A673 (cell line): ENCODE measurements around the gene EPN2. TPM values are rescaled to one million over a fixed set of nuclear protein-coding genes. Genes with fewer than 3 reads are reported as not detected.

Source experiments
- BruUV-seq: library from RNA; stranded (reverse); fragments of 400-500 nt; replicated peaks from 2 replicates; lab custom pipeline; 2021; lab: Mats Ljungman, UMichigan
- CTCF ChIA-PET: fragments of 300-600 bp; sonication (Branson Sonifier 250); formaldehyde crosslinking; loops from one replicate; lab custom pipeline; 2022; ENCODE audit warnings: antibody characterized with exemption; lab: Charles Lee
- POLR2A ChIA-PET: fragments of 300-600 bp; sonication (Branson Sonifier 250); formaldehyde crosslinking; loops from one replicate; lab custom pipeline; 2022; ENCODE audit warnings: antibody characterized with exemption; ENCODE audit not compliant: low non-redundant PET; lab: Charles Lee
- DNase-seq: peaks from one replicate; pipeline ENCODE4 v3.0.0-alpha.2; 2015; ENCODE audit warnings: low spot score
- H3K27ac ChIP-seq: fragments of 200-600 bp; sonication (generic); 2 replicates; pipeline ENCODE4 v1.5.1; 2016; ENCODE audit warnings: mixed run types, low read depth, mild to moderate bottlenecking, mixed read lengths, antibody characterized with exemption, low read length; ENCODE audit not compliant: poor library complexity, severe bottlenecking
- H3K27me3 ChIP-seq: fragments of 200-600 bp; sonication (generic); replicated peaks from 2 replicates; pipeline ENCODE4 v1.6.1; 2017; ENCODE audit warnings: mixed run types, low read depth, mild to moderate bottlenecking, mixed read lengths, antibody characterized with exemption, low read length; ENCODE audit not compliant: insufficient read depth, poor library complexity
- H3K36me3 ChIP-seq: fragments of 200-600 bp; sonication (generic); 2 replicates; pipeline ENCODE4 v1.6.1; 2016; ENCODE audit warnings: mixed run types, mild to moderate bottlenecking, mixed read lengths, antibody characterized with exemption, low read length; ENCODE audit not compliant: insufficient read depth, poor library complexity, severe bottlenecking
- H3K4me1 ChIP-seq: fragments of 200-600 bp; sonication (generic); 2 replicates; pipeline ENCODE4 v1.6.1; 2017; ENCODE audit warnings: mixed run types, mild to moderate bottlenecking, mixed read lengths, antibody characterized with exemption, low read length; ENCODE audit not compliant: insufficient read depth, poor library complexity, severe bottlenecking
- H3K4me3 ChIP-seq: fragments of 200-600 bp; sonication (generic); 2 replicates; pipeline ENCODE4 v1.5.1; 2016; ENCODE audit warnings: low read depth, mixed run types, mild to moderate bottlenecking, mixed read lengths, low read length; ENCODE audit not compliant: poor library complexity, severe bottlenecking
- H3K9me3 ChIP-seq: fragments of 200-600 bp; sonication (generic); 2 replicates; pipeline ENCODE4 v1.6.1; 2016; ENCODE audit warnings: mixed run types, low read depth, mild to moderate bottlenecking, mixed read lengths, antibody characterized with exemption, low read length; ENCODE audit not compliant: poor library complexity, severe bottlenecking
- CTCF ChIP-seq: fragments of 300-800, 200-600 bp; sonication (generic); conservative IDR thresholded peaks from 2 replicates; pipeline ENCODE4 v1.5.1; 2017; ENCODE audit warnings: low read depth, mild to moderate bottlenecking, antibody characterized with exemption, low read length, moderate library complexity, mixed read lengths
- EZH2 ChIP-seq: fragments of 200-600 bp; sonication (generic); IDR thresholded peaks from 2 replicates; pipeline ENCODE4 v1.6.1; 2017; ENCODE audit warnings: borderline replicate concordance, low read depth, mild to moderate bottlenecking, mixed read lengths, antibody characterized with exemption, low read length; ENCODE audit not compliant: poor library complexity, severe bottlenecking
- intact Hi-C: fragments of 100-400 bp; cut with micrococcal nuclease; formaldehyde crosslinking; loops from one replicate; pipeline ENCODE4 v1.10.0; 2022; ENCODE audit not compliant: unreplicated experiment
- total RNA-seq: library from RNA; stranded (reverse); gene quantifications from 2 replicates; pipeline ENCODE4 v1.2.3, GENCODE V29; 2021

Gene EPN2
- total RNA-seq, 1 experiment from 2014 or later, result 52.0 TPM

- H3K9me3 ChIP-seq, result no peaks in the 10 kb centered on the region
- CTCF ChIA-PET, result no interaction called here
- no peak overlapping the region for H3K4me3 ChIP-seq
- no peaks in the 10 kb centered on the region for H3K36me3 ChIP-seq
- no peaks in the 10 kb centered on the region for H3K27me3 ChIP-seq
- no peak overlapping the region for H3K27ac ChIP-seq
- DNase-seq, result no peak
- intact Hi-C loops, result no loop called here
- BruUV-seq, result no TSS peak
- H3K4me1 ChIP-seq, result no peaks in the 10 kb centered on the region
- POLR2A ChIA-PET, result no interaction called here
- TF ChIP-seq EZH2 (no peak), CTCF (no peak)
Observed at GRCh38 chr17:19304209-19304608, 67.0 kb downstream of the EPN2 start.

- DNase-seq, result no peak
- Histone ChIP-seq H3K4me1 (no peaks in the 10 kb centered on the region), H3K36me3 (no peaks in the 10 kb centered on the region), H3K27ac (no peak overlapping the region), H3K27me3 (no peaks in the 10 kb centered on the region), H3K4me3 (no peak overlapping the region), H3K9me3 (no peaks in the 10 kb centered on the region)
- no TSS peak for BruUV-seq
- ChIA-PET POLR2A (no interaction called here), CTCF (no interaction called here)
- intact Hi-C loops, result no loop called here
- no peak for TF ChIP-seq CTCF
- TF ChIP-seq EZH2, result no peak
Observed at GRCh38 chr17:19304751-19305150, 67.6 kb downstream of the EPN2 start.

GRCh38 chr17:19305256-19305655 is 68.1 kb downstream of the EPN2 start:
- TF ChIP-seq EZH2 (no peak), CTCF (no peak)
- no peaks in the 10 kb centered on the region for H3K4me1 ChIP-seq
- H3K4me3 ChIP-seq, result no peak overlapping the region
- POLR2A ChIA-PET, result no interaction called here
- DNase-seq, result no peak
- no peak overlapping the region for H3K27ac ChIP-seq
- intact Hi-C loops, result no loop called here
- no TSS peak for BruUV-seq
- H3K9me3 ChIP-seq, result no peaks in the 10 kb centered on the region
- H3K36me3 ChIP-seq, result no peaks in the 10 kb centered on the region
- no peaks in the 10 kb centered on the region for H3K27me3 ChIP-seq
- CTCF ChIA-PET, result no interaction called here
